HepG2 (cell line): ENCODE data around the gene SFTPB. TPM values are rescaled to one million over a fixed set of nuclear protein-coding genes. Genes with fewer than 3 reads are reported as not detected.
A peak's percentile ranks its signal among the peaks of the same experiment; 100 is the strongest.

Experiments
- AFF4 ChIP-seq: sonication (generic); formaldehyde crosslinking; IDR thresholded peaks from 2 replicates; pipeline ENCODE4 v1.4.0; 2020; ENCODE audit warnings: missing genetic modification reagents
- CBX2 ChIP-seq, 2 experiments: fragments of 200-600 bp in 1 of 2; sonication (generic); formaldehyde crosslinking in 1 of 2; IDR thresholded peaks; 2 replicates each; pipeline versions ENCODE4 v1.7.0 to v1.8.1; 2018 to 2022; ENCODE audit warnings: low read depth in 2 of 2, low read length in 1 of 2, mild to moderate bottlenecking in 1 of 2, missing genetic modification reagents in 1 of 2
- CBX5 ChIP-seq: sonication (generic); formaldehyde crosslinking; IDR thresholded peaks from 2 replicates; pipeline ENCODE4 v1.4.0; 2020; ENCODE audit warnings: missing genetic modification reagents, borderline replicate concordance
- CENPBD1 ChIP-seq: sonication (generic); formaldehyde crosslinking; IDR thresholded peaks from 2 replicates; pipeline ENCODE4 v1.8.0; 2022; ENCODE audit warnings: missing genetic modification reagents, low read depth, mild to moderate bottlenecking, borderline replicate concordance
- FOXO1 ChIP-seq: sonication (generic); formaldehyde crosslinking; IDR thresholded peaks from 2 replicates; pipeline ENCODE4 v1.4.0; 2020; ENCODE audit warnings: missing genetic modification reagents
- FUBP1 ChIP-seq: sonication (generic); formaldehyde crosslinking; IDR thresholded peaks from 2 replicates; pipeline ENCODE4 v1.5.1; 2020; ENCODE audit warnings: missing genetic modification reagents, mild to moderate bottlenecking, borderline replicate concordance
- HES4 ChIP-seq: sonication (generic); formaldehyde crosslinking; IDR thresholded peaks from 2 replicates; pipeline ENCODE4 v1.9.0; 2021; ENCODE audit warnings: mild to moderate bottlenecking, missing genetic modification reagents, borderline replicate concordance
- HMG20B ChIP-seq: conservative IDR thresholded peaks from 2 replicates; pipeline ENCODE4 v1.6.1; 2016; ENCODE audit warnings: missing genetic modification reagents, missing compliant biosample characterization
- KAT2B ChIP-seq: fragments of 150-350 bp; IDR thresholded peaks from 2 replicates; pipeline ENCODE4 v1.6.1; 2014; ENCODE audit warnings: low read depth, low read length, borderline replicate concordance
- POGZ ChIP-seq: sonication (generic); formaldehyde crosslinking; IDR thresholded peaks from 2 replicates; pipeline ENCODE4 v1.4.0; 2020; ENCODE audit warnings: mild to moderate bottlenecking, missing genetic modification reagents
- PRDM4 ChIP-seq: sonication (generic); formaldehyde crosslinking; IDR thresholded peaks from 2 replicates; pipeline ENCODE4 v1.9.0; 2021; ENCODE audit warnings: missing genetic modification reagents, borderline replicate concordance
- RARG ChIP-seq: sonication (generic); formaldehyde crosslinking; IDR thresholded peaks from 2 replicates; pipeline ENCODE4 v1.4.0; 2020; ENCODE audit warnings: low read depth, mild to moderate bottlenecking, missing genetic modification reagents
- TSC22D2 ChIP-seq: sonication (generic); formaldehyde crosslinking; IDR thresholded peaks from 2 replicates; pipeline ENCODE4 v1.5.1; 2020; ENCODE audit warnings: missing genetic modification reagents, mild to moderate bottlenecking, borderline replicate concordance
- ZNF160 ChIP-seq: sonication (generic); formaldehyde crosslinking; IDR thresholded peaks from 2 replicates; pipeline ENCODE4 v1.8.0; 2022; ENCODE audit warnings: mild to moderate bottlenecking, inconsistent platforms, missing genetic modification reagents
- ZNF224 ChIP-seq: sonication (generic); formaldehyde crosslinking; IDR thresholded peaks from 2 replicates; pipeline ENCODE4 v1.5.0; 2020; ENCODE audit warnings: mild to moderate bottlenecking, missing genetic modification reagents
- ZNF383 ChIP-seq: sonication (generic); formaldehyde crosslinking; IDR thresholded peaks from 2 replicates; pipeline ENCODE4 v1.4.0; 2020; ENCODE audit warnings: missing genetic modification reagents, mild to moderate bottlenecking, borderline replicate concordance
- ZNF564 ChIP-seq: sonication (generic); formaldehyde crosslinking; IDR thresholded peaks from 2 replicates; pipeline ENCODE4 v1.8.1; 2023; ENCODE audit warnings: mild to moderate bottlenecking, missing genetic modification reagents
- ZNF580 ChIP-seq: IDR thresholded peaks from 2 replicates; pipeline ENCODE4 v1.6.1; 2016; ENCODE audit warnings: low read depth, borderline replicate concordance
- ZNF598 ChIP-seq: sonication (generic); formaldehyde crosslinking; IDR thresholded peaks from 2 replicates; pipeline ENCODE4 v1.5.1; 2020; ENCODE audit warnings: mild to moderate bottlenecking, missing genetic modification reagents, borderline replicate concordance
- polyA plus RNA-seq, 8 experiments: library from polyadenylated mRNA; depleted of rRNA in 3 of 8; stranded (reverse) in 7 of 8; unstranded in 1 of 8; fragments of >200 nt; fragmentation: Illumina TruSeq in 4 of 8; extraction: Trizol in 4 of 8; gene quantifications; 2 replicates each; pipeline versions ENCODE4 v1.2.1 to v1.2.3, GENCODE V29; 2011 to 2016; ENCODE audit warnings: low read depth in 4 of 8, missing spikeins in 1 of 8, mixed read lengths in 1 of 8; ENCODE audit not compliant: insufficient read depth in 1 of 8
- total RNA-seq, 5 experiments: library from RNA; depleted of rRNA; stranded (reverse); fragments of >200 nt; fragmentation: Illumina TruSeq; extraction: Trizol; gene quantifications; 2 replicates each; pipeline ENCODE4 v1.2.3, GENCODE V29; 2016; ENCODE audit warnings: low read depth in 1 of 5

SFTPB gene
- total and polyA plus RNA-seq, 2 of the 13 experiments (the other 11 are each of a cell fraction or from before 2014, with no cell fraction given): not detected

- TF ChIP-seq CBX5 (CRISPR knock-in tag) (peak; percentile 54; the same call in 1 of the 2 replicates), ZNF160 (CRISPR knock-in tag) (no peak), ZNF224 (CRISPR knock-in tag) (no peak), ZNF564 (CRISPR knock-in tag) (peak; percentile 99), ZNF598 (CRISPR knock-in tag) (peak; percentile 86; the same call in 1 of the 2 replicates), CENPBD1 (CRISPR knock-in tag) (no peak), CBX2 (IDR thresholded peaks at IDR 0.05; ENCODE audit: low read depth, low read length) (no peak), CBX2 (CRISPR knock-in tag; IDR thresholded peaks at IDR 0.05; ENCODE audit: low read depth) (no peak), ZNF383 (CRISPR knock-in tag) (no peak), HES4 (no peak), ZNF580 (CRISPR knock-in tag) (no peak; the same call in 1 of the 2 replicates), HMG20B (no peak), TSC22D2 (CRISPR knock-in tag) (no peak), PRDM4 (no peak), KAT2B (no peak), FOXO1 (peak; percentile 71), FUBP1 (CRISPR knock-in tag) (no peak), RARG (no peak), POGZ (CRISPR knock-in tag) (no peak), AFF4 (CRISPR knock-in tag) (no peak)
Measured at GRCh38 chr2:85678794-85679672, 11.0 kb upstream of the SFTPB start (continued).
